OCI-LY7 (cell line): Measurements from ENCODE around the gene FUNDC2.

Experiments
- CTCF ChIP-seq: fragments of 200-600 bp; sonication (generic); conservative IDR thresholded peaks from 2 replicates; pipeline ENCODE4 v1.5.1; 2014; ENCODE audit warnings: mild to moderate bottlenecking, antibody characterized with exemption, low read length, moderate library complexity, mixed read lengths
- EZH2phosphoT487 ChIP-seq: fragments of 200-600 bp; sonication (generic); IDR thresholded peaks from 2 replicates; pipeline ENCODE4 v1.6.1; 2018; ENCODE audit warnings: low read depth, borderline replicate concordance, mild to moderate bottlenecking, mixed run types, antibody characterized with exemption, low read length, moderate library complexity, mixed read lengths

DNA sequence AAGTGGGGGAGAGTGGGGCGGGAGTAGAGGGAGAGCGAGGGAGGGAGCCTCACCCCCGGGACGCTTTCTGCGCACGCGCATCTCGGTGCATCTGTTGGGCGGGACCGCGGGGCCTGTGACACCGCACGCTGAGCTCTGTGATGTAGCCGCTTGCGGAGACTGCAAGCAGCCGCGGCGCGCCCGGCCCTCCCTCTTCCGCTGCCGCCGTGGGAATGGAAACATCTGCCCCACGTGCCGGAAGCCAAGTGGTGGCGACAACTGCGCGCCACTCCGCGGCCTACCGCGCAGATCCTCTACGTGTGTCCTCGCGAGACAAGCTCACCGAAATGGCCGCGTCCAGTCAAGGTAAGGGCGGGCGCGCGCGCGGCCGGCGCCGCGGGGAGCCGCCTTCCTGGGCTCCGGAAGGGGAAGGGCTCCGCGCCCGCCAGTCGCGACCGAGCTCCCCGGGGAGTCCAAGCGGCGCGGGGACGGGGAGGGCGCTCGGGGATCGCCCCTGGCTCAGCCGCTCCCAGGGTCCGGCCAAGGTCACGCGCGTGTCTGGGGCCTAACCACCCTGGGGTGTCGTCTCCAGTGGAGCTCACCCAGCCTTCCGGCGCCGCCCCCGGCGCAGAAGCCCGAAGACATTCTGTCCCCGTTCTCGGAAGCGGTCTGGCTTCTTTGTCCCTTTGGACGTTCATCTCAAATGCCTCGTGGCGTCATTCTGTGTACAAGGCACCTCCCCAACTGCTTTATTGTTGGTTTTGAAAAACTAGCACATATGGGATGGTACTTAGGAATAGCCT is at the start of gene FUNDC2:
- no peak for TF ChIP-seq CTCF
- no peak for TF ChIP-seq EZH2phosphoT487
